ENCODE data around the gene GGT5. TPM values are rescaled to one million over a fixed set of nuclear protein-coding genes. Genes with fewer than 3 reads are reported as not detected.

Gene GGT5
- total RNA-seq, 2 donors from 2014 or later = 36.2 to 58.7 TPM

GRCh38 chr22:24177045-24177444 is 67.8 kb downstream of the GGT5 start:
- peaks cover 0 to 65% of the 10 kb centered on the region in 2 donors for H3K4me1 ChIP-seq
- H3K4me3 ChIP-seq = no peak overlapping the region
- H3K9me3 ChIP-seq = no peaks in the 10 kb centered on the region
- DNase-seq (ENCODE audit: low spot score) = no peak
- H3K27ac ChIP-seq = peak overlapping the region; percentile 73 to 80
- no peaks in the 10 kb centered on the region for H3K27me3 ChIP-seq
- peaks cover 22% of the 10 kb centered on the region for H3K36me3 ChIP-seq
- no peak for TF ChIP-seq CTCF (IDR thresholded peaks at IDR 0.05)

DNA sequence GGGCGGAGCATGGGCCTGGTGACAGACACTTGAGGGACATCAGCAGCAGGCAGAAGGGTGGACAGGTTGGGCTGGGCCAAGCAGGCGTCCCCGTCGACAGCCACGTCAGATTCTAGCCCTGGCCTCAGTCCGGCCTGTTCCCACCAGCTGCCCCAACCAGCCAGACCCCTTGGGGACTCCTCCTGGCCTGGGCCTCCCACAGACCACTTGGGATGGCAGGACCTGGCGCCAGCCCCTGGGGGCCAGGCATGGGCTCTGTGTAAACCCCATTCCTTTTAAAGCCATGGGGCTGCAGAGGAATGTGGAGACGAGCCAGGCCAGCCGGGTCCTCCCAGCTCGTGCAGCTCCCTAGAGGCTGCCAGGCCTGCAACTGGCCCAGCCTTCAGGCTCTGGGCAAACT is 68.3 kb downstream of the GGT5 start:
- DNase-seq (ENCODE audit: low spot score) = peak; percentile 70
- Histone ChIP-seq H3K27ac (peak overlapping the region; percentile 73 to 80), H3K4me3 (no peak overlapping the region), H3K27me3 (no peaks in the 10 kb centered on the region), H3K4me1 (peaks cover 0 to 60% of the 10 kb centered on the region in 2 donors), H3K36me3 (peaks cover 27% of the 10 kb centered on the region), H3K9me3 (no peaks in the 10 kb centered on the region)
- TF ChIP-seq CTCF (IDR thresholded peaks at IDR 0.05) = no peak

GRCh38 chr22:24176040-24176439 is 68.8 kb downstream of the GGT5 start:
- peaks cover 0 to 55% of the 10 kb centered on the region in 2 donors for H3K4me1 ChIP-seq
- no peak for DNase-seq (ENCODE audit: low spot score)

DNA sequence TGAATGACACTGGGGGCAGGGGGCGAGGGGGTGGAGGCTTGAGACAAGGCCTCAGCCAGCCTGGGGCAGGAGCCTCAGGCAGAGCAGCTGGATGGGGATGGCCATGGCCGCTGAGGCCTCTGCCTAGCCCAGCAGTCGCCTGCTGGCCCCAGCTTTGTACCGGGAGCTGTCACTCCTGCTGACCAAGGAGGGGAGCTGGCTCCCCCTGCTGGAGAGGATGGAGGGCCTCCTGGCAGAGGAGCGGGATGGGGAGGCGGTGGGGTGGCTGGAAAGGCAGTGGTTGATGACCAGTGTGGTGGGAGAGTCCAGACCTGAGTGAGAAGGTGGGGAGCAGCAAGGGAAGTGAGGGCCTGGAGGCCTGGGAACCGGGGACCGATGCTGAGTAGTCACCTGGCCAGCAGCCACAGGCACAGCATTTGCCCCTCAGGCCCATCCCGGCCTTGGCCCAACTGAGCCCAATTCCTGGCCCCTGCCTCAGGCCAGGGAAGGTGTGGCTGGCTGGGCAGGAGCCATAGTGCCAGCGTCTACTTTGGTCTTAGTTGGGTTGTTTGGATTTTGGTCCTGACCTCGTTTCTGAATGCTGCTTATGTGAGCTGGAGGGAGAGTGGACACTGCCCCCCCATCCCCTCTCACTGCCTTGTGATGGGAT is 69.6 kb downstream of the GGT5 start:
- peaks cover 0 to 47% of the 10 kb centered on the region in 2 donors for H3K4me1 ChIP-seq
- peaks cover 36% of the 10 kb centered on the region for H3K36me3 ChIP-seq
- H3K27me3 ChIP-seq = no peaks in the 10 kb centered on the region
- peak; percentile 90 to 91 for TF ChIP-seq CTCF (IDR thresholded peaks at IDR 0.05)
- no peaks in the 10 kb centered on the region for H3K9me3 ChIP-seq
- peak overlapping the region; percentile 73 to 80 for H3K27ac ChIP-seq
- no peak overlapping the region for H3K4me3 ChIP-seq
- peak; percentile 80 for DNase-seq (ENCODE audit: low spot score)

More at GRCh38 chr22:24176040-24176439, 68.8 kb downstream of the GGT5 start:
- Histone ChIP-seq H3K36me3 (peaks cover 32% of the 10 kb centered on the region), H3K27me3 (no peaks in the 10 kb centered on the region), H3K27ac (peak overlapping the region; percentile 73 to 80), H3K4me3 (no peak overlapping the region), H3K9me3 (no peaks in the 10 kb centered on the region)
- no peak for TF ChIP-seq CTCF (IDR thresholded peaks at IDR 0.05)

DNA sequence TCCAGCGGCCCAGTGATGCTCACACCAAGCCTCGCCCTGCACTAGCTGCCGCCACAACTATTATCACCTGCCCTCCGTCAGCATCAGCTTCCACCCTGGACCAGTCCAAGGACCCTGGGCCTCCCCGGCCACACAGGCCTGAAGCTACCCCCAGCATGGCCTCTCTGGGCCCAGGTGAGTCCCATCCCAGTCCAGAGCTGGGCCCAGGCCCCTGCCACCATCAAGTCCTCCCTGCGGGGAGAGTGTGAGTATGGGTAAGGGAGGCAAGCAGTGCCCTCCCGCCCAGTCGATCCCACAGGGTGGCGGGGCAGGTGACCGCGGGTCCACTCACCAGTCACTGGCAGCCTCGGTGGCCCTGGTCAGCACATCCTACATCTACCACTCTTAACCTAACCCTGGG is 73.1 kb downstream of the GGT5 start:
- peaks cover 45% of the 10 kb centered on the region for H3K36me3 ChIP-seq
- no peaks in the 10 kb centered on the region for H3K9me3 ChIP-seq
- H3K4me1 ChIP-seq = peaks cover 0 to 24% of the 10 kb centered on the region in 2 donors
- no peak overlapping the region for H3K27ac ChIP-seq
- no peak for TF ChIP-seq CTCF (IDR thresholded peaks at IDR 0.05)
- no peaks in the 10 kb centered on the region for H3K27me3 ChIP-seq
- no peak overlapping the region for H3K4me3 ChIP-seq
- DNase-seq (ENCODE audit: low spot score) = no peak

- Histone ChIP-seq H3K36me3 (peaks cover 54% of the 10 kb centered on the region), H3K9me3 (no peaks in the 10 kb centered on the region), H3K27ac (no peak overlapping the region), H3K4me3 (no peak overlapping the region), H3K4me1 (peaks cover 0 to 22% of the 10 kb centered on the region in 2 donors), H3K27me3 (no peaks in the 10 kb centered on the region)
- no peak for TF ChIP-seq CTCF (IDR thresholded peaks at IDR 0.05)
- DNase-seq (ENCODE audit: low spot score) = no peak
Measured at GRCh38 chr22:24170632-24171031, 74.2 kb downstream of the GGT5 start.

Measured in right atrium auricular region (tissue), 2 donors.